Left ventricle myocardium inferior (tissue), 1 donor: Measurements from ENCODE around the gene COL16A1. TPM values are rescaled to one million over a fixed set of nuclear protein-coding genes. Genes with fewer than 3 reads are reported as not detected.

Source experiments
- DNase-seq: peaks from one replicate; pipeline ENCODE4 v3.0.0-alpha.2; 2020
- H3K27ac ChIP-seq: fragments of 200-600 bp; replicated peaks from 2 replicates; pipeline ENCODE4 v1.8.0; 2021
- H3K27me3 ChIP-seq: fragments of 200-600 bp; 2 replicates; pipeline ENCODE4 v1.8.0; 2021; ENCODE audit warnings: low read depth
- H3K36me3 ChIP-seq: fragments of 200-600 bp; 2 replicates; pipeline ENCODE4 v1.8.0; 2021
- H3K4me1 ChIP-seq: fragments of 200-600 bp; 2 replicates; pipeline ENCODE4 v1.8.0; 2021
- H3K4me3 ChIP-seq: fragments of 200-600 bp; 2 replicates; pipeline ENCODE4 v1.8.0; 2021; ENCODE audit warnings: mild to moderate bottlenecking, moderate library complexity
- H3K9me3 ChIP-seq: fragments of 200-600 bp; replicated peaks from 2 replicates; pipeline ENCODE4 v1.8.0; 2021
- CTCF ChIP-seq: fragments of 200-600 bp; IDR thresholded peaks from 2 replicates; pipeline ENCODE4 v1.8.0; 2021; ENCODE audit warnings: antibody characterized with exemption, mild to moderate bottlenecking, borderline replicate concordance
- intact Hi-C: fragments of 100-400 bp; cut with micrococcal nuclease; formaldehyde crosslinking; loops from one replicate; pipeline ENCODE4 v1.11.0; 2022
- total RNA-seq: library from RNA; stranded (reverse); fragmentation: NEBNext Ultra II Directional; extraction: Animal tissue kit (Norgen Biotek cat#: 25700); gene quantifications from one replicate; pipeline ENCODE4 v1.2.1, GENCODE V29; 2021
- donor health status: DM: no; HTN: yes; CAD: no; lungs with severe emphysema.

Gene COL16A1
- total RNA-seq, 1 donor from 2014 or later = 18.3 TPM

- H3K27me3 ChIP-seq = no peaks in the 10 kb centered on the region
- H3K4me1 ChIP-seq = no peaks in the 10 kb centered on the region
- no peak for TF ChIP-seq CTCF
- no peaks in the 10 kb centered on the region for H3K9me3 ChIP-seq
- intact Hi-C loops = no loop called here
- no peaks in the 10 kb centered on the region for H3K36me3 ChIP-seq
- H3K27ac ChIP-seq = no peak overlapping the region
- DNase-seq = no peak
- H3K4me3 ChIP-seq = no peak overlapping the region
These were observed 14.0 kb downstream of the COL16A1 start for GRCh38 chr1:31689854-31690253.

- TF ChIP-seq CTCF = no peak
- no peaks in the 10 kb centered on the region for H3K4me1 ChIP-seq
- intact Hi-C loops = no loop called here
- no peak overlapping the region for H3K4me3 ChIP-seq
- H3K27ac ChIP-seq = no peak overlapping the region
- no peaks in the 10 kb centered on the region for H3K36me3 ChIP-seq
- H3K27me3 ChIP-seq = no peaks in the 10 kb centered on the region
- DNase-seq = no peak
- H3K9me3 ChIP-seq = no peaks in the 10 kb centered on the region
These were observed 14.4 kb downstream of the COL16A1 start for GRCh38 chr1:31689379-31689778.

- no peaks in the 10 kb centered on the region for H3K4me1 ChIP-seq
- DNase-seq = no peak
- intact Hi-C loops = no loop called here
- no peaks in the 10 kb centered on the region for H3K36me3 ChIP-seq
- H3K27me3 ChIP-seq = no peaks in the 10 kb centered on the region
- no peak overlapping the region for H3K27ac ChIP-seq
- no peak overlapping the region for H3K4me3 ChIP-seq
- no peaks in the 10 kb centered on the region for H3K9me3 ChIP-seq
- no peak for TF ChIP-seq CTCF
These were observed 15.4 kb downstream of the COL16A1 start for GRCh38 chr1:31688233-31688918.

DNA sequence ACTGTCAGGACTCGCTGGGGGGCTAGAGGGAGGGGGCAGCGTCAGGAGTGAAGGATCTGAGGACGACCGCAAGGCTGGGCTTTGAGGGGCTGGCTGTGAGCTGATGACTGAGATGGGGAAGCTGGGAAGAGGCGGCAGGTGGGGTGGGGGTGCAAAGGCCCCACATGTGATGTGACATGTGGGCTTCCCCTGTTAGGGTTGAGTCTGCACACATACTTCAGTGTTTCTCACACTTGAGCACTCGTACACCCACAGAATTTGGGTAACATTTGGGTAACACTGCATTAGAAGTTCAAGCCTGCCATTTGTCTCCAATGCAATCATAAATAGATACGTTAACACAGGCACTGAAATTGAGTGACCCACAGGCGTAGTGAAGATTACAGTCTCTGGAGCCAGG is 16.2 kb downstream of the COL16A1 start:
- Histone ChIP-seq H3K4me1 (no peaks in the 10 kb centered on the region), H3K27ac (no peak overlapping the region), H3K27me3 (no peaks in the 10 kb centered on the region), H3K4me3 (no peak overlapping the region), H3K36me3 (no peaks in the 10 kb centered on the region), H3K9me3 (no peaks in the 10 kb centered on the region)
- DNase-seq = no peak
- TF ChIP-seq CTCF = no peak
- intact Hi-C loops = no loop called here

- Histone ChIP-seq H3K36me3 (no peaks in the 10 kb centered on the region), H3K9me3 (no peaks in the 10 kb centered on the region), H3K27me3 (no peaks in the 10 kb centered on the region), H3K4me1 (no peaks in the 10 kb centered on the region), H3K4me3 (no peak overlapping the region), H3K27ac (no peak overlapping the region)
- DNase-seq = no peak
- intact Hi-C loops = no loop called here
- TF ChIP-seq CTCF = no peak
These were observed 18.0 kb downstream of the COL16A1 start for GRCh38 chr1:31685795-31686194.
